G401 (cell line): Measurements from ENCODE around the gene CES2. TPM values are rescaled to one million over a fixed set of nuclear protein-coding genes. Genes with fewer than 3 reads are reported as not detected.
A peak's percentile ranks its signal among the peaks of the same experiment; 100 is the strongest.

Source experiments
- DNase-seq: peaks from one replicate; pipeline ENCODE4 v3.0.0-alpha.2; 2015; ENCODE audit warnings: low spot score
- in situ Hi-C: cut with HindIII; loops from 2 replicates; pipeline ENCODE4 v1.10.0; 2016; ENCODE audit warnings: low sequenced_read_pairs, mixed read lengths
- total RNA-seq: library from RNA; depleted of rRNA; stranded (reverse); fragments of >200 nt; shearing (Covaris generic); gene quantifications from 2 replicates; pipeline ENCODE4 v1.2.3, GENCODE V29; 2014

CES2 gene
- total RNA-seq, 1 experiment from 2014 or later = 41.2 TPM

DNA sequence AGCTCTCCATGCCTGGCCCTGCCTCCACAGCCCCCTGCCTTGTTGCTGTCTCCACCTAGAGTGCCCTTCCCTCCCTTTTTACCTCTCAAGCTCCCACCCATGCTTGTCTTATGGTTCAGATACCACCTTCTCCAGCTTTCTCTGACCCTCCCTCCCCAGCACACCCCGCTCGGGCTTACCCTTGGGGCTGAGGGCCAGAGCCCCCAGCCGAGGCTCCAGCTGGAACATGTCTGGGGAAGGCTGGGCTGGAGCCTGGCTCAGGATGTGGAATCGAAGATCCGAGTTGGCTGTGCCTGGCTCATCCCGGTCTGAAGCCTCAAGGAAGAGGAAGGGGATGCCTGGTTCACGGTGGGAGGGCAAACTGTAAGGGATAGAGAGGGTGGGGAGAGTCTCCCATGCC lies 20.3 kb upstream of the CES2 start:
- in situ Hi-C loops = no loop called here
- DNase-seq = no peak

DNA sequence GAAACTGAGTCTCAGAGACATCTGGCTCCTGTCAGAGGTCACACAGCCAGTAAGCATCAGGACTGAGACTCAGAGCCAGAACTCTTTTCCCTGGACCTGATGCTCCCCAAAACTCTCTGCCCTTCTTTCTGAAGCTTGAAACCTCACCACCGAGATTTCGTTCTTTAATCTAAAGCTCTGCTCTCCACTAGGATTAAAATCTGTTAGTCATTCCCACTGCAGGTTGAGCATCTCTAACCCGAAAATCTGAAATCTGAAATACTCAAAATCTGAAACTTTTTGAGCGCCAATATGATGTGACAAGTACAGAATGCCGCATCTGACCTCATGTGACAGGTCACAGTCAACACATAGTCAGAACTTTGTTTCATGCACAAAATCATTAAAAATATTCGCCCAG lies 18.8 kb upstream of the CES2 start:
- DNase-seq = no peak
- in situ Hi-C loops = no loop called here

- no peak for DNase-seq
- in situ Hi-C loops = no loop called here
These were observed 17.6 kb upstream of the CES2 start for GRCh38 chr16:66917741-66918140.

DNA sequence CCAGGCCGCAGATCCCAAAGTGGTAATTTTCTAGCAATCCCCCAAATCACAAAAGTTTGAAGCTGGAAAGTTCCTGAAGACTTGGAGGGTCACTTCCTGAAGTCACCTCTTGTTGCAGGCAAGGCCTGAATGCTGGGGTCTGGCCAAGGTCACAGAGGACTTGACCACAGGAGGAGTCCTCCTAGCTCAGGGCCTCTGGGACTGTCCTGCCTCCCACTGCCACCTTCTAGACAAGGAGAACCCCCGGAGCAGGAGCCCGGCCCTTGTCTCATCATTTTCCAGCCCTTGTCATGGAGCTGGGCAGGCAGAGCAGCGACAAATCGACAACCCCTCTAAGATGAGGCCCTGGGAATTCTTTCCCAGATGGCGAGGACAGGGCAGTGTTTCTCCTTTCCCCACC lies 17.0 kb upstream of the CES2 start:
- in situ Hi-C loops = no loop called here
- no peak for DNase-seq

DNA sequence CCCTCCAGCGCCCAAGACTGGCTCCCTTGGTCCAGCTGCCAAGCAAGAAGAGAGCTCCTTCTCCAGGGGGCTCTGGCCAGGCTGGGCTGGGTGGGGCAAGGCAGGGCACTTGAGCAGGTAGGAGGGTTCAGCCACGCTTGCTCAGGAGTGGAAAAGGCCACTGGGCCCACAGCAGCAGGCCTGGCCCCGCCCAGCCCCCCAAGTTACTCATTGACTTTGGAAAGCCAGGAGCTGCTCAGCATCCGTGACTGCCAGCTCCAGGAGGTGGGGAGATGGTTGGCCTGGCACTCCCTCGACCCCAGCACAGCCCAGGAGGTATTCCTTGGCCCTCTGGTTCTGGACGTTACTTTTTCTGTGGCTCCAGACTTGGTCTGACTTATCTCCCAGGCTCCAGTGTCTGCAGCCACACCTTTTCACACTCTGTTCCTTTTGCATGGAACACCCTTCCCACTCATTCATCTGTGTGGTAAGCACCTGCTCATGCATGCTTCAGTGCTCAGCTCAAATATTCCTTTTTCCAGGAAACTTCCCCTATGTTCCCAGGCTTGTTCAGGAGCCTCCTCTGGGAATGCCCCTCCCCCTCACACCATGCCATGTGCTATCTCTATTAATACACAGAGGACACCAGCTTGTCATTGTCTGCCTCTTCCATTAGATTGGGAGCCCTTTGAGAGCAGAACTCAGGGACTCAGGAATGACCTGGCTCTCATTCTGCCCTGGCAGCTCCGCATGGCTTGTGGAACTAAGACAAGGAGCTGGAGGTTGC lies 16.3 kb upstream of the CES2 start, which contains the start of gene CDH16:
Gene CDH16 (minus strand): TSS at position 83 of the 766 bp plus-strand sequence. CDS start 820 bp downstream, outside the sequence.
- no peak for DNase-seq
- in situ Hi-C loops = no loop called here

GRCh38 chr16:66919569-66920298 lies 15.6 kb upstream of the CES2 start:
- DNase-seq = no peak
- in situ Hi-C loops = no loop called here

- in situ Hi-C loops = no loop called here
- DNase-seq = no peak
These were observed 15.1 kb upstream of the CES2 start for GRCh38 chr16:66920299-66920590.

DNA sequence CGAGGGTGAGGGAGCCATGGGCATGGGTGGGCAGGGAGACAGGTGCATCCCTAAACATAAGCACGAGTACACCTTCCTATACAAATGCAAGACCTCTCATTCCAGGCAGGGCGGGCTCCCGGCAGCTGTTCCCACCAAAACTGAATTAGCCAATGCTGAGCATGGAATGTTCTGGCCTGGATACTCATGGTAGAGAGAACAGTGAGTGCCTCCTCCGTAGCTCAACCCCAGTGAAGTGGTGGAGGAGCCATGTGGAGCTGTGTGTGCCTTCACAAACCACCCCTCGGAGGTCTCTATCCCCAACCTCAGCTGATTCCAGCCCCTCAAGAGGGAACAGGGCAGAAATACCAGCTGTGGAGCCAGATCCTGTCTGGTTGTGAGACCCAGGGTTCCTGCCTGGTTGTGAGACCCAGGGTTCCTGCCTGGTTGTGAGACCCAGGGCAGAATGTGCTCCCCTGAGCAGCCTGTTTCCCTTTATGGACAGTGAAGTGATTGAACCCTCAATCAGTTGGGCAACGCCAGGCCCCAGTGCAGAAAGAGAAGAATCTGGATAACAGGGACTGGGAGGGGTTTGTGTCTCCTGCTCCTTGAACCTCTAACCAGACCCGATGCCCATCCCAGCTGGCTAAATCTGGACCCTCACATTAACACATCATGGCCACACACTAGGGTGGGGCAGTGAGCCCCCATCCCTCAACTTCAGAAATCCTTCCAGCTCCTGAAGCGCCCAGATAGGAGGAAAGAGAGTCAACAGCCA lies 14.2 kb upstream of the CES2 start:
- no peak for DNase-seq

GRCh38 chr16:66921729-66922450 lies 13.4 kb upstream of the CES2 start:
- no peak for DNase-seq
- in situ Hi-C loops = no loop called here

More for the DNA sequence above, 14.2 kb upstream of the CES2 start:
- in situ Hi-C loops = no loop called here

DNA sequence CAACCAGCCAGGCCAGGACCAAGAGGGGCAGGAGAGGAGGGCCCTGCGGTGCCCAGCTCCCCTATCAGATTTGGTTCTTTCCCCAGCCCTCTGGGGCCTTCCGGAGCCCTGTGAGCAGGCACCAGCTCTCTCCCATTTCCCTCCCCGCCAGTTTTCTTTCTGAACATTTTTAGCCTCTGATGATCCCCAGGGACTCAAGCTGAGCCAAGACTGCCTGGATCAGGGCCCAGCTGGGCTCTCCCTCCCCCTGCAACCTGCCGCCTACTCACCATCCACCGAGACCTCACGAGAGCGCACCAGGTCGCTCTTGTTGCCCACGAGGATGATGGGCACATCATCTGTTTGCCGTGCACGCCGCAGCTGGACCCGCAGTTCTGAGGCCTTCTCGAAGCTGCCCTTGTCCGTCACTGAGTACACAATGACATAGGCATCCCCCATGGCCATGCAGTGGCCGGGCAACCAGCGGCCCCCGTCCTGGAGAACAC lies 12.0 kb upstream of the CES2 start:
- in situ Hi-C loops = no loop called here
- peak; percentile 63 for DNase-seq

DNA sequence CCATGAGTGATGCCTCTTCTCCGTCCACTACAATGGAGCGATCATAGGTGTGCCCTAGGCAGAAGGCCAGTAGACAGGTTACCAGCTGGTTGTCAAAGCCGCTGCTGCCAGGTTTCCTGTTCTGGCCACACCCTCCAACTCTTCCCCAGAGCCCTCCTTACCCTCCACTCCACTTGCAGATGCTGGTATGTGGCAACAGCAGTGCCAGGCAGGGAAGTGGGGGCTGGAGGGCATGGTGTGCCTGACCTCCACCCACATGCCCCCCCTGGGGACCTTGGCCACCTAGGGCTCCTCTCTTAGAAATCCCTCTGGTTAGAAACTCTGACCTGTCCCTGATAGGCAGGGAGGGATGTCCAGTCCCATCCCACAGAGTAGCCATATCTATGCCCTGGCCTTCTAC lies 11.4 kb upstream of the CES2 start:
- DNase-seq = peak; percentile 26
- in situ Hi-C loops = no loop called here

DNA sequence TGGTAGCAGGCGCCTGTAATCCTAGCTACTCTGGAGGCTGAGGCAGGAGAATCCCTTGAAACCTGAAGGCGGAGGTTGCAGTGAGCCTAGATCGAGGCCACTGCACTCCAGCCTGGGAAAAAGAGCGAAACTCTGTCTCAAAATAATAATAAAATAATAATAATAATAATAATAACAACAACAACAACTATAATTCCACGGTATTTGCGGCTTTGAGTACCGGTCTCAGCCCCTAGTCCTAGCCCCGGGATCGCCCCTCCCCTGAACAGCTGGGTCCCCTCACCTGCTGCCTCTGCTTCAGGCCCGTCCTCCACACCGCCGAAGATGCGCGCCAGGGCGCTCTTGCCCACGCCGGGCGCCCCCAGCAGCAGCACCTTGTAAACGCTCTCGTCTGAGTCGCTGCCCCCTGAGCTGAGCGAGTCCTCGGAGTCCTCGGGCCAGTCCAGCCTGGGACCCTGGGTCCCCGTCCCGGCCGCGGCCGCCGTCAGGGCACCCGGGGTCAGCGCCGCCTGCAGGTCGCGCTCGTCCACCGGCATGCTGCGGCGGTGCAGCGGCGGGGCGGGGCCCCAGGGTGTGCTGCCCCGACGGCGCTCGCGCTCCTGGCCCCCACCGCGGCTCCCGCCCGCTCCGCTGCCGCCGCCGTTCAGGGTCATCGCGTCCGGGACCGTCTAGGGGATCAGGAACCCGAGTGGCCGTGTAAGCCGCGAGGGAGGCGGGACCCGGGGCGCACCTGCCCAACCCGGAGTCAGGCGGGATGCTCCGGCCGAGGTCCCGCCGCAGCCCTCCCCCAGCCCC lies 10.6 kb upstream of the CES2 start:
- no peak for DNase-seq
- in situ Hi-C loops = no loop called here

DNA sequence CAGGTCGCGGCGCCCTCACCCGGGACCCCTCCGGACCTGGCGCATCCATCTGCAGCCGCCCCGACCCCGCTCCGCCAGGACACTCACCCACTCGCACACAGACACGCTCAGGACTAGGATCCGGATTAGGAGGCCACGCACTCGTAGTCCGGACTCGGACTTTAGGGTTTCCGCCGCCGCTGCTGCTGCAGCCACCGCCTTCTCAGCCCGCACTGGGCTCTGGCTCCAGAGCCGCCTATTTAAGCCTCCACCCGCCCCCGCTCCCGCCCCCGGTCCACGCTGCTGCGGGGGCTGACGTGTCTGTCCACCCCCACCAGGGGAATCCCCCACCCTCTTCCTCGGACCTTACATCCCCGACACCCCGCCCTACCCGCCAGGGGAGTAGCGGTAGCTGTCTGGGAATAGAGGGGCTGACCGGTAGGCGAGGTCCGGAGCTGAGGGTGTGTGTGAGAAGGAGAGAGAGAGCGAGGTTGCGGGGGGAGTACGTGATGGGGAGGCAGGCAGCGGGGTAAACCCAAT lies 9.9 kb upstream of the CES2 start, which contains the start of gene RRAD:
Gene RRAD (minus strand): TSS at position 214 of the 519 bp plus-strand sequence. CDS start 356 bp downstream, outside the sequence.
- in situ Hi-C loops = no loop called here
- peak; percentile 28 for DNase-seq

DNA sequence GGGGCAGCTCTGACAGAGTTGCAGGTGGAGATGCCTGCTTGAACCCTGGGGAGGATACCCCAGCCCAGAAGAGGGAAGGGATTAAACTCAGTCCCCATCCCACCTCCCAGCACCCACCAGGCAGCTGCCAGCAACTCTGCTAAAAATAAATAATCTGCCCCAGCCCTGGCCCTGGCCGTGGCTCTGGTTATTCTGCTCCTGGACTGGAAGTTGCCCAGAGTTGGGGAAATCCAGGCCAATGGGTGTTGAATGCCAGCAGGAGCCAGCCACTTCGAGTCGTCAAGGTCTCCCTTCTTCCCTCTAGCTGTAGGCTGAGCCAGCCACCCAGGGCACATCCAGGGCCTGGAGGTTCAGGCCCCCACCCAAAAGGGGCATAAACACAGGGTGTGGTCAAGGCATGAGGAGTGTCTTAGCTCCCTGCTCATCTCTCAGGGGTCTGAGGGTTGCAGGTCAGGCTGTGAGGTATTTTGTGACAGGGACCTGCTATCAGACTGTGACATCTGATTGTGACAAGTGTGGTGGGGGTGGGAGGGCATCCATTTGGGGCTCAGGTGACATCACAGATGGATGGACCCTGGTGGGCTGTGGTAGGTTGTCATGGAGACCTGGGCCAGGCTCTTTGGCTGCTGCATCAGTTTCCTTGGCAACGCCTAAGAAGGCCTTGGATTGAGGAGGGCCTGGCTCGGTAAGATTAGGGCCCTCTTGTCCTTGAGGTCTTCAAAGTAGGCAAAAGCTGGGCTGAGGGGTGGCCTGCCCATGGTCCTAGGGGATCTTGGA lies 9.0 kb upstream of the CES2 start:
- in situ Hi-C loops = no loop called here

GRCh38 chr16:66926961-66927436 lies 8.3 kb upstream of the CES2 start:
- in situ Hi-C loops = no loop called here
- DNase-seq = no peak

More for the DNA sequence above, 9.0 kb upstream of the CES2 start:
- DNase-seq = peak; percentile 34

GRCh38 chr16:66927918-66928649 lies 7.2 kb upstream of the CES2 start:
- in situ Hi-C loops = no loop called here

More at GRCh38 chr16:66927918-66928649, 7.2 kb upstream of the CES2 start:
- DNase-seq = peak; percentile 42
